Activated CD8-positive, alpha-beta T cell treated with anti-CD3 and anti-CD28 coated beads for 36 hours (primary cell): ENCODE data around the gene SRSF3. TPM values are rescaled to one million over a fixed set of nuclear protein-coding genes. Genes with fewer than 3 reads are reported as not detected.

ENCODE experiments used
- ATAC-seq: fragments of 200-7000 bp; cut with Tn5 transposase; one replicate; pipeline ENCODE4 v1.10.0; 2021; ENCODE audit warnings: mild to moderate bottlenecking, moderate library complexity
- CTCF ChIA-PET: fragments of 350-600 bp; sonication (Branson Sonifier 250); formaldehyde crosslinking; loops from one replicate; lab custom pipeline; 2021; ENCODE audit warnings: antibody characterized with exemption; lab: Charles Lee
- POLR2A ChIA-PET: fragments of 350-600 bp; sonication (Branson Sonifier 250); formaldehyde crosslinking; loops from one replicate; lab custom pipeline; 2021; ENCODE audit warnings: antibody characterized with exemption; lab: Charles Lee
- DNase-seq: peaks from one replicate; pipeline ENCODE4 v3.0.0-alpha.2; 2020
- H3K27ac Mint-ChIP-seq: one replicate; pipeline ENCODE4 v1.8.0; 2021; ENCODE audit warnings: mild to moderate bottlenecking, mixed read lengths
- H3K27me3 Mint-ChIP-seq: one replicate; pipeline ENCODE4 v1.8.0; 2021; ENCODE audit warnings: mixed read lengths
- H3K36me3 Mint-ChIP-seq: one replicate; pipeline ENCODE4 v1.8.0; 2021; ENCODE audit warnings: low read depth, mixed read lengths
- H3K4me1 Mint-ChIP-seq: one replicate; pipeline ENCODE4 v1.8.0; 2021; ENCODE audit warnings: low read depth, mixed read lengths
- H3K4me3 Mint-ChIP-seq: one replicate; pipeline ENCODE4 v1.8.0; 2021; ENCODE audit warnings: mild to moderate bottlenecking, moderate library complexity, mixed read lengths
- H3K9me3 Mint-ChIP-seq: one replicate; pipeline ENCODE4 v1.8.0; 2021; ENCODE audit warnings: mixed read lengths
- CTCF ChIP-seq: fragments of 200-600 bp; IDR thresholded peaks from one replicate; pipeline ENCODE4 v1.8.0; 2022; ENCODE audit warnings: antibody characterized with exemption, mild to moderate bottlenecking
- intact Hi-C: fragments of 100-400 bp; cut with micrococcal nuclease; formaldehyde crosslinking; loops from one replicate; pipeline ENCODE4 v1.10.0; 2022
- total RNA-seq, 2 experiments: library from RNA; stranded (reverse); gene quantifications; one replicate each; pipeline ENCODE4 v1.2.3, GENCODE V29; 2021

The SRSF3 gene
- total RNA-seq, 2 experiments from 2014 or later, result 402 to 404 TPM

GRCh38 chr6:36624461-36625157, 30.4 kb downstream of the SRSF3 start:
- H3K27ac Mint-ChIP-seq, result no peak overlapping the region
- TF ChIP-seq CTCF, result no peak
- no peaks in the 10 kb centered on the region for H3K36me3 Mint-ChIP-seq
- ATAC-seq, result no peak
- POLR2A ChIA-PET, result interaction anchor here (0.7 to 1.3 kb wide), 3 partner anchors 17 to 56 kb away, joined by 3 read pairs; no protein-coding TSS in a partner anchor
- CTCF ChIA-PET, result interaction anchor here (0.6 to 4.4 kb wide), 21 partner anchors 9 to 249 kb away, joined by 3 to 75 read pairs (median 4); no protein-coding TSS in a partner anchor
- DNase-seq, result no peak
- no peaks in the 10 kb centered on the region for H3K9me3 Mint-ChIP-seq
- intact Hi-C loops, result loop anchor here (5.0 kb wide), 1 partner anchor 58 kb away; no protein-coding TSS in a partner anchor
- no peaks in the 10 kb centered on the region for H3K27me3 Mint-ChIP-seq
- H3K4me3 Mint-ChIP-seq, result no peak overlapping the region
- H3K4me1 Mint-ChIP-seq, result peaks cover 13% of the 10 kb centered on the region

GRCh38 chr6:36625158-36625919, 31.2 kb downstream of the SRSF3 start:
- ChIA-PET POLR2A (no interaction called here), CTCF (interaction anchor here (0.7 to 4.4 kb wide), 13 partner anchors 10 to 211 kb away, joined by 3 to 75 read pairs (median 4); no protein-coding TSS in a partner anchor)
- H3K9me3 Mint-ChIP-seq, result no peaks in the 10 kb centered on the region
- no peak for TF ChIP-seq CTCF
- H3K27me3 Mint-ChIP-seq, result no peaks in the 10 kb centered on the region
- H3K4me3 Mint-ChIP-seq, result no peak overlapping the region
- DNase-seq (no peak), ATAC-seq (no peak)
- intact Hi-C loops, result no loop called here
- peaks cover 13% of the 10 kb centered on the region for H3K4me1 Mint-ChIP-seq
- H3K27ac Mint-ChIP-seq, result no peak overlapping the region
- H3K36me3 Mint-ChIP-seq, result no peaks in the 10 kb centered on the region

GRCh38 chr6:36626636-36627035, 32.5 kb downstream of the SRSF3 start:
- Mint-ChIP-seq H3K4me3 (no peak overlapping the region), H3K4me1 (peaks cover 13% of the 10 kb centered on the region)
- POLR2A ChIA-PET, result no interaction called here

GRCh38 chr6:36627141-36627540, 33.0 kb downstream of the SRSF3 start:
- Mint-ChIP-seq H3K9me3 (no peaks in the 10 kb centered on the region), H3K27me3 (no peaks in the 10 kb centered on the region), H3K4me1 (peaks cover 13% of the 10 kb centered on the region), H3K4me3 (no peak overlapping the region), H3K36me3 (no peaks in the 10 kb centered on the region), H3K27ac (no peak overlapping the region)
- ATAC-seq (no peak), DNase-seq (no peak)
- ChIA-PET CTCF (interaction anchor here (1.1 to 2.3 kb wide), 3 partner anchors 12 to 155 kb away, joined by 5 to 10 read pairs (median 5); no protein-coding TSS in a partner anchor), POLR2A (no interaction called here)
- intact Hi-C loops, result no loop called here
- no peak for TF ChIP-seq CTCF

More at GRCh38 chr6:36626636-36627035, 32.5 kb downstream of the SRSF3 start:
- no peak for ATAC-seq
- H3K36me3 Mint-ChIP-seq, result no peaks in the 10 kb centered on the region
- H3K27me3 Mint-ChIP-seq, result no peaks in the 10 kb centered on the region
- DNase-seq, result no peak
- CTCF ChIA-PET, result interaction anchor here (3.5 to 4.4 kb wide), 2 partner anchors 11 to 132 kb away, joined by 15 to 75 read pairs; no protein-coding TSS in a partner anchor
- no peak for TF ChIP-seq CTCF
- intact Hi-C loops, result no loop called here
- no peak overlapping the region for H3K27ac Mint-ChIP-seq
- no peaks in the 10 kb centered on the region for H3K9me3 Mint-ChIP-seq
